ENCODE data around the gene COL6A1. TPM values are rescaled to one million over a fixed set of nuclear protein-coding genes. Genes with fewer than 3 reads are reported as not detected.

Gene COL6A1
- total RNA-seq, 3 donors from 2014 or later (not counting 1 experiment from before 2014, with no cell fraction given): 1.0 to 5.2 (median 2.5) TPM

GRCh38 chr21:45982758-45983648, 1.4 kb downstream of the COL6A1 start:
- Mint-ChIP-seq H3K27ac (no peak overlapping the region), H3K36me3 (no peaks in the 10 kb centered on the region), H3K4me3 (no peak overlapping the region), H3K27me3 (ENCODE audit: low read depth in 2 of 2) (peaks cover 0 to 15% of the 10 kb centered on the region in 2 donors), H3K9me3 (peaks cover 5 to 6% of the 10 kb centered on the region in 2 donors), H3K4me1 (peaks cover 0 to 9% of the 10 kb centered on the region in 2 donors)
- intact Hi-C loops (cut with micrococcal nuclease): no loop called here
- Histone ChIP-seq H3K27me3 (ENCODE audit: control insufficient read depth, insufficient read depth, low read length) (peaks cover 22% of the 10 kb centered on the region), H3K4me3 (ENCODE audit: low read length) (no peak overlapping the region), H3K4me1 (ENCODE audit: control insufficient read depth, insufficient read depth, low read length) (peaks cover 16% of the 10 kb centered on the region), H3K27ac (ENCODE audit: low read length) (no peak overlapping the region), H3K9me3 (ENCODE audit: control insufficient read depth, insufficient read depth, low read length) (no peaks in the 10 kb centered on the region), H3K36me3 (ENCODE audit: control insufficient read depth, insufficient read depth, low read length) (no peaks in the 10 kb centered on the region)
- ATAC-seq (no peak), DNase-seq (peak in 1 of 2 donors; percentile 15)
- TF ChIP-seq, protein P1, sequence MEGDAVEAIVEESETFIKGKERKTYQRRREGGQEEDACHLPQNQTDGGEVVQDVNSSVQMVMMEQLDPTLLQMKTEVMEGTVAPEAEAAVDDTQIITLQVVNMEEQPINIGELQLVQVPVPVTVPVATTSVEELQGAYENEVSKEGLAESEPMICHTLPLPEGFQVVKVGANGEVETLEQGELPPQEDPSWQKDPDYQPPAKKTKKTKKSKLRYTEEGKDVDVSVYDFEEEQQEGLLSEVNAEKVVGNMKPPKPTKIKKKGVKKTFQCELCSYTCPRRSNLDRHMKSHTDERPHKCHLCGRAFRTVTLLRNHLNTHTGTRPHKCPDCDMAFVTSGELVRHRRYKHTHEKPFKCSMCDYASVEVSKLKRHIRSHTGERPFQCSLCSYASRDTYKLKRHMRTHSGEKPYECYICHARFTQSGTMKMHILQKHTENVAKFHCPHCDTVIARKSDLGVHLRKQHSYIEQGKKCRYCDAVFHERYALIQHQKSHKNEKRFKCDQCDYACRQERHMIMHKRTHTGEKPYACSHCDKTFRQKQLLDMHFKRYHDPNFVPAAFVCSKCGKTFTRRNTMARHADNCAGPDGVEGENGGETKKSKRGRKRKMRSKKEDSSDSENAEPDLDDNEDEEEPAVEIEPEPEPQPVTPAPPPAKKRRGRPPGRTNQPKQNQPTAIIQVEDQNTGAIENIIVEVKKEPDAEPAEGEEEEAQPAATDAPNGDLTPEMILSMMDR (IDR thresholded peaks at IDR 0.05): no peak
- WGBS (ENCODE audit: insufficient coverage): 73% methylated on average over 45 of the region's 45 CpGs

DNA sequence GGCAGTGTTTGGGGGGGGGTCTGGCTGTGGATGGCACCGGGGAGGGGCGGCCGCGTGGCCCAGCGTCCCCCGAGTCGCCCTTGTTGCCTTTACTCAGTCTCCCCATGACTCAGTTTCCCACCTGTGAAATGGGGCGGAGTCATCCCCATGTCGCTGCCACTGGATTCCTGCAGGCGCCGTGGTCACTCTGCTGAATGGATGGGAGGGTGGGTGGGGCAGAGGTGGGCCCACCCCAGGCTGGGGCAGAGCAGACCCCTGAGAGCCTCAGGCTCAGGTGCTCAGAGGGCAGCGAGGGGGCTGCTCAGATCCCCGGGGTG, 2.0 kb downstream of the COL6A1 start:
- H3K4me1 Mint-ChIP-seq: peaks cover 0 to 9% of the 10 kb centered on the region in 2 donors
- H3K4me3 Mint-ChIP-seq: no peak overlapping the region
- Histone ChIP-seq H3K9me3 (ENCODE audit: control insufficient read depth, insufficient read depth, low read length) (no peaks in the 10 kb centered on the region), H3K27ac (ENCODE audit: low read length) (no peak overlapping the region), H3K4me1 (ENCODE audit: control insufficient read depth, insufficient read depth, low read length) (peaks cover 16% of the 10 kb centered on the region), H3K4me3 (ENCODE audit: low read length) (no peak overlapping the region), H3K27me3 (ENCODE audit: control insufficient read depth, insufficient read depth, low read length) (peaks cover 22% of the 10 kb centered on the region), H3K36me3 (ENCODE audit: control insufficient read depth, insufficient read depth, low read length) (no peaks in the 10 kb centered on the region)
- TF ChIP-seq, protein P1 (IDR thresholded peaks at IDR 0.05): no peak
- H3K9me3 Mint-ChIP-seq: peaks cover 5 to 6% of the 10 kb centered on the region in 2 donors
- no peak overlapping the region for H3K27ac Mint-ChIP-seq
- WGBS (ENCODE audit: insufficient coverage): 96% methylated on average over 13 of the region's 13 CpGs
- H3K27me3 Mint-ChIP-seq (ENCODE audit: low read depth in 2 of 2): peaks cover 0 to 13% of the 10 kb centered on the region in 2 donors
- intact Hi-C loops (cut with micrococcal nuclease): no loop called here
- ATAC-seq (no peak), DNase-seq (no peak)
- H3K36me3 Mint-ChIP-seq: no peaks in the 10 kb centered on the region

GRCh38 chr21:45983981-45984551, 2.5 kb downstream of the COL6A1 start:
- intact Hi-C loops (cut with micrococcal nuclease): no loop called here
- Histone ChIP-seq H3K9me3 (ENCODE audit: control insufficient read depth, insufficient read depth, low read length) (no peaks in the 10 kb centered on the region), H3K4me3 (ENCODE audit: low read length) (no peak overlapping the region), H3K27me3 (ENCODE audit: control insufficient read depth, insufficient read depth, low read length) (peaks cover 20% of the 10 kb centered on the region), H3K27ac (ENCODE audit: low read length) (no peak overlapping the region), H3K4me1 (ENCODE audit: control insufficient read depth, insufficient read depth, low read length) (peaks cover 16% of the 10 kb centered on the region), H3K36me3 (ENCODE audit: control insufficient read depth, insufficient read depth, low read length) (no peaks in the 10 kb centered on the region)
- TF ChIP-seq, protein P1 (IDR thresholded peaks at IDR 0.05): no peak
- H3K4me3 Mint-ChIP-seq: no peak overlapping the region
- H3K4me1 Mint-ChIP-seq: peaks cover 0 to 9% of the 10 kb centered on the region in 2 donors
- H3K27ac Mint-ChIP-seq: peak overlapping the region in 1 of 2 donors; percentile 27
- WGBS (ENCODE audit: insufficient coverage): 96% methylated on average over 38 of the region's 38 CpGs
- H3K9me3 Mint-ChIP-seq: peaks cover 5 to 6% of the 10 kb centered on the region in 2 donors
- ATAC-seq (no peak), DNase-seq (peak in 1 of 2 donors; percentile 18)
- H3K27me3 Mint-ChIP-seq (ENCODE audit: low read depth in 2 of 2): peaks cover 0 to 12% of the 10 kb centered on the region in 2 donors
- no peaks in the 10 kb centered on the region for H3K36me3 Mint-ChIP-seq

Measured in natural killer cell (primary cell).